Natural killer cell (primary cell): ENCODE measurements around the gene SLC26A4. TPM values are rescaled to one million over a fixed set of nuclear protein-coding genes. Genes with fewer than 3 reads are reported as not detected.

Experiments
- ATAC-seq, 3 donors: fragments of 150-1000 bp in 2 of 3; fragments of 200-7000 bp in 1 of 3; cut with Tn5 transposase; 1 replicate in 1 of 3; 2 replicates in 2 of 3; pipeline ENCODE4 v1.10.0; 2021; ENCODE audit warnings: mild to moderate bottlenecking in 2 of 3, moderate library complexity in 2 of 3
- DNase-seq, 2 donors: peaks; one replicate each; pipeline versions ENCODE4 v3.0.0 to v3.0.0-alpha.2; 2013 to 2021; ENCODE audit warnings: mixed read lengths in 1 of 2
- H3K27ac ChIP-seq: one replicate; pipeline ENCODE4 v1.5.1; 2013; ENCODE audit warnings: mild to moderate bottlenecking, low read length
- H3K27me3 ChIP-seq: one replicate; pipeline ENCODE4 v1.6.1; 2013; ENCODE audit warnings: low read length; ENCODE audit not compliant: control insufficient read depth, insufficient read depth
- H3K36me3 ChIP-seq: one replicate; pipeline ENCODE4 v1.6.1; 2013; ENCODE audit warnings: low read length; ENCODE audit not compliant: control insufficient read depth, insufficient read depth
- H3K4me1 ChIP-seq: one replicate; pipeline ENCODE4 v1.6.1; 2013; ENCODE audit warnings: low read length; ENCODE audit not compliant: control insufficient read depth, insufficient read depth
- H3K4me3 ChIP-seq: one replicate; pipeline ENCODE4 v1.5.1; 2013; ENCODE audit warnings: low read length
- H3K9me3 ChIP-seq: one replicate; pipeline ENCODE4 v1.6.1; 2013; ENCODE audit warnings: low read length; ENCODE audit not compliant: control insufficient read depth, insufficient read depth
- H3K27ac Mint-ChIP-seq, 2 donors: one replicate each; pipeline ENCODE4 v1.8.0; 2022; ENCODE audit warnings: mild to moderate bottlenecking in 2 of 2, mixed read lengths in 2 of 2, moderate library complexity in 1 of 2
- H3K27me3 Mint-ChIP-seq, 2 donors: one replicate each; pipeline ENCODE4 v1.8.0; 2022; ENCODE audit warnings: low read depth in 2 of 2, mixed read lengths in 2 of 2
- H3K36me3 Mint-ChIP-seq: one replicate; pipeline ENCODE4 v1.8.0; 2022; ENCODE audit warnings: mixed read lengths
- H3K4me1 Mint-ChIP-seq, 2 donors: one replicate each; pipeline ENCODE4 v1.8.0; 2022; ENCODE audit warnings: mixed read lengths in 2 of 2
- H3K4me3 Mint-ChIP-seq: one replicate; pipeline ENCODE4 v1.8.0; 2022; ENCODE audit warnings: mild to moderate bottlenecking, moderate library complexity, mixed read lengths
- H3K9me3 Mint-ChIP-seq, 2 donors: one replicate each; pipeline ENCODE4 v1.8.0; 2022; ENCODE audit warnings: mixed read lengths in 2 of 2
- CTCF ChIP-seq: fragments of 200-600 bp; IDR thresholded peaks from one replicate; pipeline ENCODE4 v1.8.0; 2022; ENCODE audit warnings: antibody characterized with exemption
- WGBS: methylation state at CpG from one replicate; pipeline ENCODE4 v1.1.7; 2013; ENCODE audit warnings: missing lambda C conversion rate; ENCODE audit not compliant: insufficient coverage; 5-methylcytosine and 5-hydroxymethylcytosine counted together
- intact Hi-C: fragments of 100-400 bp; cut with micrococcal nuclease; formaldehyde crosslinking; loops from one replicate; pipeline ENCODE4 v1.14.2; 2022
- total RNA-seq, 4 donors: library from RNA; stranded (reverse); fragments of 120-200 nt in 1 of 4; gene quantifications; one replicate each; pipeline versions ENCODE4 v1.2.3 to v1.2.4, GENCODE V29; 2013 to 2022

Gene SLC26A4
- total RNA-seq, 3 donors from 2014 or later (not counting 1 experiment from before 2014, with no cell fraction given) = 0.45 TPM; not detected in 2

DNA sequence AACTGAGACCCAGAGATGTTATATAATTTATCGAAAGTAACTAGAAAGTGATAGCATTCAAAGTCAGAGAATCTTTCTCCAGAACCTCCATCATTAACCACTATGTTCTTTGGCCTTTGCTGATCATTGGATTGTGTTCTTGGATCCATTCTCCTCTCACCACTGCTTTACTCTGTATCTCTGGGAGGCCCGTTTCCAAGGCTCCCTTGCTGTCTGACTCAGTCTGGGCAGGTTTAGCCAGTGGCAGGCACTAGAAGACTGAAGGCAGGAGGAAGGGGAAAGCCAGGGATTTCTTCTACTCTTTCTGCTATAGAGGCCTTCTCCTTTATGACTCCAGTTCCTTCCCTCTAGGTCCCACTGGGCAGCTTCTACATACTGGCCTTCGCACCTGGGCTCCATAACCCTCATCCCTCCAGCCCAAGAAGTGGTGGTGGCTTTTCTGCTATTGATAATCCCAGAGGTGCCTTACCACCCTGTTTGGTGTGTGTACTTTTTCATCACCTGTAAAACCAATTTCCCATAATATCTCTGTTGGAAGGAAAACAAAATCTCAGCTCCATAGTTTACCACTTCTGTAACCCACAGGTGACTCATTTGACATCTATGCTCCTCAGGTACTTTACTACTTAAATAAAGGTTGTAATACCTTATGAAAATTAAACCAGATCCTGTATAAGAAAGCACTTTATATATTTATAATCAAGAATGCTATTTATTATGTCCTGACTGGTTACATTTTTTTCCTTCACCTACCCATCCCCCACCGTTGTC lies 44.5 kb upstream of the SLC26A4 start:
- H3K27ac ChIP-seq = no peak overlapping the region
- no peaks in the 10 kb centered on the region for H3K4me1 ChIP-seq
- DNase-seq = no peak
- Mint-ChIP-seq H3K27me3 (no peaks in the 10 kb centered on the region), H3K36me3 (no peaks in the 10 kb centered on the region), H3K4me3 (no peak overlapping the region), H3K9me3 (no peaks in the 10 kb centered on the region), H3K27ac (no peak overlapping the region), H3K4me1 (no peaks in the 10 kb centered on the region)
- no peaks in the 10 kb centered on the region for H3K27me3 ChIP-seq
- H3K36me3 ChIP-seq = peaks cover 27% of the 10 kb centered on the region
- no peak for ATAC-seq
- no peak for TF ChIP-seq CTCF
- H3K9me3 ChIP-seq = no peaks in the 10 kb centered on the region
- no peak overlapping the region for H3K4me3 ChIP-seq
- intact Hi-C loops = no loop called here
- 100% methylated on average over 2 of the region's 4 CpGs for WGBS

- H3K4me1 ChIP-seq = no peaks in the 10 kb centered on the region
- TF ChIP-seq CTCF = no peak
- H3K4me3 ChIP-seq = no peak overlapping the region
- Mint-ChIP-seq H3K9me3 (no peaks in the 10 kb centered on the region), H3K36me3 (no peaks in the 10 kb centered on the region), H3K4me3 (no peak overlapping the region), H3K4me1 (no peaks in the 10 kb centered on the region), H3K27ac (no peak overlapping the region), H3K27me3 (no peaks in the 10 kb centered on the region)
- H3K9me3 ChIP-seq = no peaks in the 10 kb centered on the region
- 80% methylated on average over 1 of the region's 1 CpG for WGBS
- intact Hi-C loops = no loop called here
- no peaks in the 10 kb centered on the region for H3K27me3 ChIP-seq
- ATAC-seq (peak in 1 of 3 donors; percentile 24), DNase-seq (no peak)
- H3K36me3 ChIP-seq = peaks cover 8% of the 10 kb centered on the region
- H3K27ac ChIP-seq = no peak overlapping the region
These were observed 38.2 kb upstream of the SLC26A4 start for GRCh38 chr7:107622429-107622828.

GRCh38 chr7:107622894-107623293 lies 37.7 kb upstream of the SLC26A4 start:
- Mint-ChIP-seq H3K36me3 (no peaks in the 10 kb centered on the region), H3K4me3 (no peak overlapping the region), H3K27me3 (no peaks in the 10 kb centered on the region), H3K9me3 (no peaks in the 10 kb centered on the region), H3K4me1 (no peaks in the 10 kb centered on the region), H3K27ac (no peak overlapping the region)
- no peak for TF ChIP-seq CTCF
- Histone ChIP-seq H3K36me3 (peaks cover 6% of the 10 kb centered on the region), H3K27me3 (no peaks in the 10 kb centered on the region), H3K4me1 (no peaks in the 10 kb centered on the region), H3K9me3 (no peaks in the 10 kb centered on the region), H3K27ac (no peak overlapping the region), H3K4me3 (no peak overlapping the region)
- ATAC-seq (no peak), DNase-seq (no peak)
- 85% methylated on average over 2 of the region's 2 CpGs for WGBS
- intact Hi-C loops = no loop called here

DNA sequence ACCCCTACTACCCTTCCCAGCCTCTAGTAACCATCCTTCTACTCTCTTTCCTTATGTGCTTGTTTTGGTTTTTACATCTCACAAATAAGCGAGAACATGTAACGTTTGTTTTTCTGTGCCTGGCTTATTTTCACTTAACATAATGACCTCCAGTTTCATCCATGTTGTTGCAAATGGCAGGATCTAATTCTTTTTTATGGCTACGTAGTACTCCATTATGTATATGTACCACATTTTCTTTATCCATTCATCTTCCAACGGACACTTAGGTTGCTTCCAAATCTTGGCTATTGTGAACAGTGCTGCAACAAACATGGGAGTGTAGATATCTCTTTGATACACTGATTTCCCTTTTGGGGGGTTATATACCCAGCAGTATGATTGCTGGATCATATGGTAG lies 33.6 kb upstream of the SLC26A4 start:
- Histone ChIP-seq H3K9me3 (no peaks in the 10 kb centered on the region), H3K4me1 (peaks cover 3% of the 10 kb centered on the region), H3K27ac (no peak overlapping the region), H3K4me3 (no peak overlapping the region), H3K36me3 (no peaks in the 10 kb centered on the region), H3K27me3 (no peaks in the 10 kb centered on the region)
- no peak for TF ChIP-seq CTCF
- 100% methylated on average over 3 of the region's 4 CpGs for WGBS
- Mint-ChIP-seq H3K9me3 (no peaks in the 10 kb centered on the region), H3K27me3 (no peaks in the 10 kb centered on the region), H3K36me3 (no peaks in the 10 kb centered on the region), H3K4me1 (no peaks in the 10 kb centered on the region), H3K4me3 (no peak overlapping the region), H3K27ac (no peak overlapping the region)
- DNase-seq (no peak), ATAC-seq (no peak)
- intact Hi-C loops = no loop called here
